GM19395 (cell line): ENCODE results near the gene MYL5.
A peak's percentile ranks its signal among the peaks of the same experiment; 100 is the strongest.
"Not testable (repeated sequence)": the region's sequence is repeated elsewhere in the genome, so short reads cannot be mapped to it uniquely, and the experiment has no call there.

ENCODE experiments used
- ATAC-seq: cut with Tn5 transposase; IDR thresholded peaks from one replicate; pipeline ENCODE4 v1.9.1; 2021; ENCODE audit warnings: mild to moderate bottlenecking, moderate library complexity; ENCODE audit not compliant: unreplicated experiment

Gene MYL5

DNA sequence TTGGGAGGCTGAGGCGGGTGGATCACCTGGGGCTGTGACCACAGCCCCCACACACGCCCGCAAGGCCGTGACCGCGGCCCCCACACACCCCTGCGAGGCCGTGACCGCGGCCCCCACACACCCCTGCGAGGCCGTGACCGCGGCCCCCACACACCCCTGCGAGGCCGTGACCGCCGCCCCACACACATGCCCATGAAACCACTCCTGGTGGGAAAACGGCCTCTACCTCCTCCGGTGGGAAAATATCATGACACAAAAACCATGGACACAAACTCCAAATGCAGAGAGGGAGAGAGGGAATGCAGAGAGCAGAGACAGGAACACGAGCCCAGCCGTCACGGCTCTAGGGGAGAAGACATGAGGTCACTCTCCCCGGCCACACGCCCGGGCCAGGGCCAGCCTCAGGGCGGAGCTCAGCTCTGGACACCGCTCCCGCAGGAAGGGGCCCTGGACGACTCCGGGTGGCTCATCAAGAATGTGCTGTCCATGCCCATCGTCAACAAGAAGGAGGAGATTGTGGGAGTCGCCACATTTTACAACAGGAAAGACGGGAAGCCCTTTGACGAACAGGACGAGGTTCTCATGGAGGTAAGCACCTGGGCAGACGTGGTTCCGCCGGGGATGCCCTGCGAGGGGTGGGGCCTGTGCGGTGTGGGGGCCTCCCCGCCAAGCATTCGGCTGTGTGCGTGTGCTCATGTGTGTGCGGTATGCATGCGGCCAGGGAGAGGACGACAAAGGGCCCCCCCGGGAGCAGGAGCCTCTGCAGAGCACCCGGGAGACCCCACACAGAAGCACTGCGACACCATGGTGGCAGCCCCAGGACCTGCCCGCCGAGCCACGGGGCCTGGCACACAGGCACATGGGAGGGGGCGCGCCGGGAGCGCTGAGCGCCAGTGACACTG lies 17.7 kb upstream of the MYL5 start:
- ATAC-seq: no peak

DNA sequence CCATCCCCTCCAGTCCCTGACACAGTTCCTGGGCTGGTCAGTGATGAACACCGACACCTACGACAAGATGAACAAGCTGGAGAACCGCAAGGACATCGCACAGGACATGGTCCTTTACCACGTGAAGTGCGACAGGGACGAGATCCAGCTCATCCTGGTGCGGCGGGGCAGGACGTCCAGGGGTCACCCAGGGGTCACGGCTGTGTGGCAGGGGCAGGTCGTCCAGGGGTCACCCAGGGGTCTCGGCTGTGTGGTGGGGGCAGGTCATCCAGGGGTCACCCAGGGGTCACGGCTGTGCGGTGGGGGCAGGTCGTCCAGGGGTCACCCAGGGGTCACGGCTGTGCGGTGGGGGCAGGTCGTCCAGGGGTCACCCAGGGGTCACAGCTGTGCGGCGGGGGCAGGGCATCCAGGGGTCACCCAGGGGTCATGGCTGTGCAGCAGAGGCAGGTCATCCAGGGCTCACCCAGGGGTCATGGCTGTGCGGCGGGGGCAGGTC lies 17.0 kb upstream of the MYL5 start:
- no peak for ATAC-seq

DNA sequence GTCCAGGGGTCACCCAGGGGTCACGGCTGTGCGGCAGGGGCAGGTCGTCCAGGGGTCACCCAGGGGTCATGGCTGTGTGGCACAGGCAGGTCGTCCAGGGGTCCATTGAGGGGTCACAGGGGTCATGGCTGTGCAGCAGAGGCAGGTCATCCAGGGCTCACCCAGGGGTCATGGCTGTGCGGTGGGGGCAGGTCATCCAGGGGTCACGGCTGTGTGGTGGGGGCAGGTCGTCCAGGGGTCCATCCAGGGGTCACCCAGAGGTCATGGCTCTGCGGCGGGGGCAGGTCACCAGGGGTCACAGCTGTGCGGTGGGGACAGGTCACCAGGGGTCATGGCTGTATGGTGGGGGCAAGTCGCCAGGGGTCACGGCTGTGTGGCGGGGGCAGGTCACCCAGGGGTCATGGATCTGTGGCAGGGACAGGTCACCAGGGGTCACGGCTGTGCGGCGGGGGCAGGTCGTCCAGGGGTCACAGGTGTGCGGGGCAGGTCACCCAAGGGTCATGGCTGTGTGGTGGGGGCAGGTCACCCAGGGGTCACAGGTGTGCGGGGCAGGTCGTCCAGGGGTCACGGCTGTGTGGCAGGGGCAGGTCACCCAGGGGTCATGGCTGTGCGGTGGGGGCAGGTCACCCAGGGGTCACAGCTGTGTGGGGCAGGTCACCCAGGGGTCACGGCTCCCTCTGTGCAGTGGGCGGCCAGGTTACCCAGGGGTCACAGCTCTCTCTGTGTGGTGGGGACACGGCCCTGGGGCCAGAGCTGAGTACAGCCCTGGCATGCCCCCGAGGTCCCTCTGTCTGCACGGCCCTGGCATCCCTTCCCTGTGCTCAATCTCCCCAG lies 16.3 kb upstream of the MYL5 start:
- ATAC-seq: no peak

DNA sequence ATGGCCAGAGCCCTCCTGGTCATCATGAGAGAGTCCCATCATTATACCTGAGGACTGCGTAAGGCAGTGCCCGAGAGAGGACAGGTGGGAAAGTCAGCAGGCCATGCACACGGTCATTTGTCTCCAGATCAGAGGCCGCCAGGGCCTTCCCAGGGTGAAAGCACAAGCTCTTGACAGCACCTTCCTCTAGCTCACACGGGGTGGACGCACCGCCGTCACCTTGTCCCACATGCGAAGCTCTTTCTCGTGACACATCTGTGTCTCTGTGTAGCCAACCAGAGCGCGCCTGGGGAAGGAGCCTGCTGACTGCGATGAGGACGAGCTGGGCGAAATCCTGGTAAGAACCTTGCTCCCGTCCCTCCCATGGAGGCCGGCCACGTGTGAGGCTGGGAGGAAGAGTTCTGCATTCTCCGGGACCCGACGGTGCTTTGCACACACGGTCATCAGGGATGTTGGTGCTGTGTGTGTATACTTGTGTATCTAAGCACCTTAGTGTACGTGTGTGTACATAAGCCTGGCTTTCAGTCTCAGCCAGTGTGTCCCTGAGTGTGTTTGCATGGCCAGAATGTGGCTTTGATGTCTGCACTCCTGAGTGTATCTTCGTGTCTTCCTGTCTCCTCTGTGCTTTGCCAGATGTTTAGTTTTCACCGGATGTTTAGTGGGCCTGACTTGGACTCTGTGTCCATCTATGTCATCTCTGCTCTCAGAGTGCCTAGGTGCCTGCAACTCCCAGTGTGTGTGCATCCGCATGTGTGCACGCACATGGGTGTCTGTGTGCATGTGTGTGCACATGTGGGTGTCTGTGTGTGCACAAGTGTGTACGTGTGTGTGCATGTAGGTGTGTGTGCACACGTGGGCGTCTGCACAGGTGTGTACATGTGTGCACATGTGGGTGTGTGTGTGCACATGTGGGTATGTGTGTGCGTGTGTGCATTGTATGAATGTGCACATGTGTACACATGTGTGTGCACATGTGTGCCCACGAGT lies 15.4 kb upstream of the MYL5 start:
- no peak for ATAC-seq

DNA sequence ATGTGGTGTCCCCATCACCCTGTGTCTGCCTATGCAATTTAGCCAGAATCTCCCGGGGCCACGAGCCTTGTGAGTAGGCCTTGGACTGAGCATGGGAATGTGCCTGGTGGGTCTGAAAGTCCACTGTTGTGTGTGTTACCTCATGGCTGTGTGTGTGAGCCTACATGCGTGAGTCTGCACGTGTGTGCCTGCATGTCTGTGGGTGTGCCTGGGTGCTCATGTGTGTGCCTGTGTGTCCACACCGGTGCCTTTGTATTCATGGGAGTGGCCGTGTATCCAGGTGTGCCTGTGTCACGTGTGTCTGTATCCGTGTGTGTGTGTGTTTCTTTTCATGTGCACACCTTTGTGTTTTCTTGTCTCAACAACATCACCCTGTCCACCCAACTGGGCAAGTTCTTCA lies 14.5 kb upstream of the MYL5 start:
- ATAC-seq: no peak

DNA sequence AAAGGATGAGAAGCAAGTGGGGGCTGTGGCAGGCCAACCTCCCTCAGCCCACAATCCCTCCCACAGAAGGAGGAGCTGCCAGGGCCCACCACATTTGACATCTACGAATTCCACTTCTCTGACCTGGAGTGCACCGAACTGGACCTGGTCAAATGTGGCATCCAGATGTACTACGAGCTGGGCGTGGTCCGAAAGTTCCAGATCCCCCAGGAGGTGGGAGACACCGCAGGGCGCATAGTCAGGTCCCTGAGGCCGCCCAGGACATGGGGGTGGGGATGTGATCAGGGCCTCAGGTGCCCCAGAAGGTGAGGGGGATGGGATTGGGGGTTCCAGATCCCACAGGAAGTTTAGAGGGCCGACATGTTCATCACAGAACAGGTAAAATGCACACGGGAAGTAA lies 13.9 kb upstream of the MYL5 start:
- no peak for ATAC-seq

DNA sequence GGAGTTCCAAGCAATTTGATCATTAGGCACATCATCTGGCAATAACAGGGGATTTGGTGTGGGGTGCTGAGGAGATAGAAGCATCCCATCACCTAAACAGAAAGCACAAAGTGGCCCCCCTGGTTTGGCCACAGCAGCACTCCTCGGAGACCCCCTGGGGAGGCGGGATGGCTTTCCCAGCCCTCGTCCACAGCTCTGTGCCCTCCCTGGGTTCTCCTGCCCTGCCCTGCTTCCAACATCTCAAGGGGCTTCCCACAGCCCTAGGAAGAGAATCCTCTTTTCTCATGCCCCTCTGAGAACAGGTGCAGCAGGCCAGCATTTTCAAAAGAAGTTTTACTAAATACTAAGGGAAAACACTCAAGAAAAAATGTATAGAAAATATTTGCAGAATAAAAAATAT lies 13.1 kb upstream of the MYL5 start:
- ATAC-seq: no peak

DNA sequence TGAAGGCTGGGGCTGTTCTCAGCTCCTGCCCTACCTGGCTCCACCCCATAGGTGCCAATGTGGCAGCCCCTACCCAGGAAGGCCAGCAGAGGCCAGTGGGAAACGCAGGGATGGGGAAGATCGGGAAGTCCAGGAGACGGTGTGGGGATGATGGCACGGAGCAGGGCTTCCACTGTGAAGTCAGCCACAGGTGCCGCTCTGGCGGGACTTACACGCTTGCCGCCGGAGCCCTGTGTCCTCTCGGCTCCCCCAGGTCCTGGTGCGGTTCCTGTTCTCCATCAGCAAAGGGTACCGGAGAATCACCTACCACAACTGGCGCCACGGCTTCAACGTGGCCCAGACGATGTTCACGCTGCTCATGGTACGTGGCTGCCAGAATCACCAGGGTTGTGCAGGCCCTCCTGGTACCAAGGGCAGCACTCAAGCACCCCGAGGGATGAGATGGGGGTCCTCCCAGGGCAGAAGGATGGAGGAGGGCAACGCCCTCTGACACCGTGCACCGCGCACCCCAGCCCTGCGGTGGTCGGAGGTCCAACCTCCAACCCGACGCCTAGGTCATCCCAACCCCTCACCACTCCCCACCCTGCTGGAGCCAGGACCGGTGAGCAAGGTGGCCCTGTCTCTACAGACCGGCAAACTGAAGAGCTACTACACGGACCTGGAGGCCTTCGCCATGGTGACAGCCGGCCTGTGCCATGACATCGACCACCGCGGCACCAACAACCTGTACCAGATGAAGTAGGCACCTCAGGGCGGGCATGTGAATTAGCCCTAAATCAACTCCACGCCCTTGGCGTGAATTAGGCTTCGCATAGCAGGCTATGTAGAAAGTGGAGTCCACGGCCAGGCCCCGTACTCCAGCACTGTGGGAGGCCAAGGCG lies 12.2 kb upstream of the MYL5 start:
- no peak for ATAC-seq

DNA sequence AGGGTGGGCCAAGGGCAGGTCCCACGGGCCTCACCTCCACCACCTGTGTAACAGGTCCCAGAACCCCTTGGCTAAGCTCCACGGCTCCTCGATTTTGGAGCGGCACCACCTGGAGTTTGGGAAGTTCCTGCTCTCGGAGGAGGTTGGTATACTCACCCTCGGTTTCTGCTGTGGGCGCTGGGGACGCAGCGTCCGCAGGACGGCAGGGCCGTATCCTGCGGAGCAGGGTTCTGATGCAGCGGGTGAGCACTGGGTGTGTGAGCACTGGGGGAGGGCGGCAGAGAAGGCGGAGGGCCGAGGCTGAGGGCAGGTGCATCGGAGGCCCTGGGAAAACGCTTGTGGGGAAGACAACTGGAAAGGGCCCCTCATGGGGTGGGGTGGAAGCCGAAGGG lies 11.3 kb upstream of the MYL5 start:
- no peak for ATAC-seq

DNA sequence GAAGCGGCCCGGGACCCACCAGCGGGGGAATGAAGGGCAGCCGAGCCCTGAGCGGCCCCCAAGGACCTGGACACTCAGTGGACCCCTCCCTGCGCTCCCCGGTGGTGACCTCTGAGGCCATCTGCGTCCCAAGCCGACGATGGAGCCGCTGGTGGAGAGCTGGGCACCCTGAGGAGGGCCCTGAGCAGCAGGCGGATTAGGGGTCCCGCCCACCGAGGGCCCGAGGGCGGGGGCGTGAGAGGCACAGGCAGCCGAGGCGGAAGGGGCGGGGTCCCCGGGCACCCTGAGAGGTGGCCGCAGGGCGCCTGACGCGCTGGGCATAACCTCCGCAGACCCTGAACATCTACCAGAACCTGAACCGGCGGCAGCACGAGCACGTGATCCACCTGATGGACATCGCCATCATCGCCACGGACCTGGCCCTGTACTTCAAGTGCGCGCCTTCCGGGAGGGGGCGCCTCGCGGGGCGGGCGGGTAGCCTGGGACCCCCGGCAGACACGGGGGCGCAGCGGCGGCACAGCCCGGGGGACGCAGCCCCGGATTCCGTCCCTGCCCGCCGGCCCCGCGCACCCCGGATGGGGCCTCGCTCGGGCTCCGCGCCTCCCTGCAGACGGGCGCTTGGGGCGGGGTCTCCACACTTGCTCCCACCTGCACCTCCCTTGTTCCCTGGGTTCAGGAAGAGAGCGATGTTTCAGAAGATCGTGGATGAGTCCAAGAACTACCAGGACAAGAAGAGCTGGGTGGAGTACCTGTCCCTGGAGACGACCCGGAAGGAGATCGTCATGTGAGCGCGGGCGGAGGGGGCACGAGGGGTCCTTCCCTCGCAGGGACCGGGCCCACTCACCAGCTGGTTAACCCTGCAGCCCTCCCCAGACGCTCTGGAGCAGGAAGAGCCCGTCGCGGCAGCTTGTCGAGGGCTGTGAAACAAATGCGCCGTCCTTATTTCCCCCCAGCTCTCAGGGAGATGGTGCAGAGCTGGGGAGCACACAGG lies 10.6 kb upstream of the MYL5 start:
- peak; percentile 68 for ATAC-seq

DNA sequence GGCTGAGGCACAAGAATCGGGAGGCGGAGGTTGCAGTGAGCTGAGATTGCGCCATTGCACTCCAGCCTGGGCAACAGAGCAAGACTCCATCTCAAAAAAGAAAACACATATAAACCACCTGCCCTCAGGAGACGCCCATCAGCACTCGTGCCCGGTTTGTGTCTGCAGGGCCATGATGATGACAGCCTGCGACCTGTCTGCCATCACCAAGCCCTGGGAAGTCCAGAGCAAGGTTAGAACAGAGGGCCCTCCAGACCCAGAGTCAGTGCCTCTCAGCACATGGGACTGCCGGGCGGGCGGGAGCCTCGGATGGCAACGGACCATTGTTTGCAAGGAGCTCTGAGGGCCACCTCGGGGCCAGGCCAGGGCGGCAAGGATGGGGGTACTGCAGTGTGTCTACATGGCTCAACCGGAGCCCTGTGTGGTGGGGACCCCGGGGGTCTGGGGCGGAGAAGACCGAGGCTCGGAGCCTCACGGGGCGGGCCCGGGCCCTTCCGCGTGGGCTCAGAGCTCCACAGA lies 9.6 kb upstream of the MYL5 start:
- ATAC-seq: no peak

DNA sequence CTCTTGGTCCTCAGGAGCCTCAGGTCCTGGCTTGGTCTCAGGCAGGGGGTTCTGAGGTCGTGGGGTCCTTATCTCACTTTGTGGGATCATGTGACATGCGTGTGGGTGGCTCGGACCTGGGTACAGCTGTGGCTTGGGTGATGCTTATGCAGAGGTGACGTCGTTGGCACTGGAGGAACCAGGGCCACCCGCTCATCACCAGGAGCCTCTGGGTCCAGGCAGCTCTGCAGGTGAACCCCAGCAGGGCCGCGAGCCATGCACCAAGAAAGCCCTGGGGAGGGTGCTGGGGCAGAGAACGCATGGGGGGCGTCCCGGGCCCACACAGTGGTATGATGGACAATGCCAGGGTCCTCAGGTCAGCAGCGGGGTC lies 9.0 kb upstream of the MYL5 start:
- no peak for ATAC-seq

DNA sequence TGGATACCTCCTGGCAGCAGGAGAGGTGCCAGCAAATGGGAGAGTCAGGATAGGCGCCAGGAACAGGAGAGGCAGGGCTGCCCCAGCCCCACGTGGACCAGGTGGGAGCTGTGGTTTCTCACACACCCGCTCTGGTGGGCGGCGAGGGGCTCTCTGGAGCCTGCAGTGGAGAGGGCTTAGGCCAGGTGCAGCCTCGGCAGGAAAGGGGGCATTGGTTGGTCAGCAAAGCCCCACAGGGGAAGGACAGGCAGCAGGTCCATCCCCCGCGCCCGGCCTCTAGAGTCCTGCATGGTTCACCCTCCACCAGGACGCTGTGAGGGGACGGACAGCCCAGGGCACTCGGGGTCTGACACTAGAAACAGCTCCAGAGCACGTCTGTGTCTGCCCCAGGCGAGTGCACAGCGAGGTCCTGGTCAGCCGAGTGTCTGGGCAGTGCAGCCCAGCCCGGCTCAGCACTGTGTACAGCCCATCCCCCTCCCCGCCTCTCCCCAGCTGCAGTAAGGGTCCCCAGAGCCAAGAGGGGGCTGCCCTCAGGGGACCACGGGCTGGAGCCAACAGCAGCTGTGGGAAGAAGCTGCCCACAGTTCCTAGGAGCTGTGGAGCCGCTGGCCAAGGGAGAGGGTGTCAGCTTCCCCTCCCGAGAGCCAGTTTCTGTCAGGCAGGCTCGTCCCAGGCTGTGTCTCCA lies 8.4 kb upstream of the MYL5 start:
- ATAC-seq: no peak

DNA sequence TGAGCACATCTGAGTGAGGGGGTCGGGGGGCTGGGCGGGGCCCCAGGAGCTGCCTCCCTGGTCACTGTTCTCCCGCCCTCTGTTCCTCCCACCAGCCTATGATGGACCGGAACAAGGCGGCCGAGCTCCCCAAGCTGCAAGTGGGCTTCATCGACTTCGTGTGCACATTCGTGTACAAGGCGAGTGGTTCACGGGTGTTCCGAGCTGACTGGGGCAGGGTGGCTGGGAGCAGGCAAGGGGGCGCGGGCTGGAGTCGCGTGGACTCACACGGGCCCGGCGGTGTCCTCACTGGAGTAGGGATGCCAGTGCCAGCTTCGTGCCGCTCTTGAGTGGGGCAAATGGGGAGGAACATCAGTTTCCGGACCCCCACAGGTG lies 7.9 kb upstream of the MYL5 start:
- ATAC-seq: no peak

DNA sequence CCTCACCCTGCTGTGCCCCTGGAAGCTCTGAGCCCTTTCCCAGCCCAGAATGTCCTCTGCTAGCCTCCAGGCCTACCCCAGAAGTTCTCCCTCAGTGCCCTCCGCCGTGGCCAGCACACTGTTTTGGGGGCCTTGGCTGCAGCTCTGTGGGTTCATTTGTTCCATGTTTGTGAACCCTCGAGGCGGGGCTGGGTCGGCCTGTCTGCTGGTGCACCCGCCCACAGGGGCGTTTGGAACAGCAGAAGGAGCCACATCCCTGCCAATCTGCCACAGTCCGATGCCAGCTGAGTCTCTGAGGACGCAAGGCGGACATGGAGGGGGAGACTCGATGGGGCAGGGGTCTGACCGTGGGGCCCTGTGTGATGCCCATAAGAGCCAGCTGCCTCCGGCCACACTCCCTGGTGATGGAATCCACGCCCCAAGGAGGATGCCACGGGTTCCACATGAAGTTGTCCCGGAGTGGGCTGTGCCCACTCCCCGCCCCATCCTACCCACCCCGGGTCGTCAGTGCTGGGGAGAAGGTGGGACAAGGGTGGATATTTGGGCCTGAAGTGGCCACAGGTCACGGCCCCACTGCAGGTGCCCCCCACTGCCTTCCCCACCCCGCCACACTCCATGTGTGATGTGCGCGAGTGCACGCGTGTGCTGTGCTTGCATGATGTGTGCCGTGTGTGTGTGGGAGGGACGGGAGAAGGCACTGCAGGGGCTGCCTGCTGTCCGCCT lies 7.4 kb upstream of the MYL5 start:
- ATAC-seq: no peak

DNA sequence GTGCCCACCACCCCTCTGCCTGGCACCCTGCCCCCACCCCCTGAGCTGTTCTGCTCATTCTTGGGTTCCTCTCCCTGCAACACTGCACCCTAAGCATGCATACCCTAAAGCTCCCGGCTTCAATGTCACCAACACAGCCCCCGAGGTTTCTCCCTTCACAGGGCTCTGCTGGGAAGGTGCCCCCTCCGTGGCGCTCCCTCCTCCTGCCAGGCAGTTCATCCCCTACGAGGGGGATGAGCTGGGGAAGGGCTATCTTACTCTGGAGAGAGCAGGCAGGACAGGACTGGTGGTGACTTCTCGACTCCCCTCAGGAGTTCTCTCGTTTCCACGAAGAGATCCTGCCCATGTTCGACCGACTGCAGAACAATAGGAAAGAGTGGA lies 6.8 kb upstream of the MYL5 start:
- no peak for ATAC-seq

DNA sequence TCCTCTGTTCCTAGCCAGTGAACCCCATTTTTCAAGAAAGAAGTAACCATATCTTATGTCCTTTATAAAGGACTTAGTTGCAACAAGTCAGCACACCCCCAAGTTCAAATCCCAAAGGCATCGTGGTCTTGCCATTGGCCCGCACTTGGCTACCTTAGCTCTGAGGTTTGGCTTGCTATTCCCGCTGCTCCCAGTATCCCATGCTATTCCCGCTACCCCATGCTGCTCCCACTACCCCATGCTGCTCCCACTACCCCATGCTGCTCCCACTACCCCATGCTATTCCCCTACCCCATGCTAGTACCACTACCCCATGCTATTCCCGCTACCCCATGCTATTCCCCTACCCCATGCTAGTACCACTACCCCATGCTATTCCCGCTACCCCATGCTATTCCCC lies 6.1 kb upstream of the MYL5 start:
- not testable (repeated sequence) for ATAC-seq
